Neural cell (in vitro differentiated cells): Measurements from ENCODE around the gene GNG13.

Source experiments
- CTCF ChIP-seq: fragments of 450-650 bp; IDR thresholded peaks from 2 replicates; pipeline ENCODE4 v1.5.1; 2014; ENCODE audit warnings: antibody characterized with exemption, mild to moderate bottlenecking, moderate library complexity; ENCODE audit not compliant: poor library complexity, severe bottlenecking
- EP300 ChIP-seq: fragments of 450-650 bp; conservative IDR thresholded peaks from 2 replicates; pipeline ENCODE4 v1.6.1; 2014; ENCODE audit warnings: antibody characterized with exemption, mild to moderate bottlenecking, moderate library complexity; ENCODE audit not compliant: poor library complexity, severe bottlenecking
- EZH2 ChIP-seq: fragments of 200-600, 300-800 bp; shearing (Covaris generic), sonication (generic); IDR thresholded peaks from 2 replicates; pipeline ENCODE4 v1.6.1; 2014; ENCODE audit warnings: antibody characterized with exemption, low read length, borderline replicate concordance, mild to moderate bottlenecking; ENCODE audit not compliant: insufficient read depth, poor library complexity, severe bottlenecking
- POLR2AphosphoS5 ChIP-seq: IDR thresholded peaks from 2 replicates; pipeline ENCODE4 v1.6.1; 2012
- RAD21 ChIP-seq: fragments of 450-650 bp; conservative IDR thresholded peaks from 2 replicates; pipeline ENCODE4 v1.6.1; 2014; ENCODE audit warnings: antibody characterized with exemption, mild to moderate bottlenecking, moderate library complexity
- REST ChIP-seq: IDR thresholded peaks from 2 replicates; pipeline ENCODE4 v1.6.1; 2012; ENCODE audit warnings: borderline replicate concordance

DNA sequence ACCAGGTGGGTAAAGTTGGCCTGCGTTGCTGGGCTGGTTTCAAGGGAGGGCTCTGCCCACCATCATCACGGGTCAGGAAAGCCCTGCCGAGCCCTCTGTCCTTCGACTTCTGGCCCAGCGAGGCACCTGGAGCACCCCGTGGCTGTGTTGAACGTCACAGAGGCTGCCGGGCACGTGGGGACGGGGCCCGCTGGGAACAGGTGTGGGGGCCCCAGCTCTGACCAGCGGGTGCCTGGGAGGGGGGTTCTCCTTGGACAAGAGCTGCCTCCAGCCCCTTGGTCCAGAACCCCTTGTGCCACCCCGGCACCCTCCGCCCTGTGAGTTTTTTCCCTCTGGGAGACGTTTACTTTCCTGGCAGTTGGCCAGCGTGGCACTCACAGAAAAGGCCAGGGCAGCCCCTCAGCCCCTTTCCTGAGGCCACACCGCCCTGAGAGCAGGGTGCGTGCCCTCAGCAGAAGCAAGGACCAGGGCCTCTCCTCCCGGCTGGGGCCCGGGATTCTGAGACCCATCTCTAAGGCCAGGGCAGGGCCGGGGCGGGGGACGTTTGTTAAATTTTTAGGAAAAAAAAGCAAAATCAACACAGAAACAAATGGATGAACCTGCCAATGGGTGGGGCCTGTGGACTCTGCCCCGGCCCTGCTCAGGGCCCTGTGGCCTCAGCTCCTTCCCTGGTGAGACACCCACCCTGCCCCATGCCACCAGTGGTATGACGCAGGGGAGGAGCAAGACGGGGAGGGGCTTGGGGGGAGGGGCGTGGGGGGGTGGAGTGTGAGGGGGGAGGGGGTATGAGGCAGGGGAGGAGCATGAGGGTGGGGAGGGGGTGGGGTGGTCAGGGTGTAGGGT is 31.3 kb upstream of the GNG13 start:
- no peak for TF ChIP-seq REST
- no peak for TF ChIP-seq CTCF
- TF ChIP-seq EP300, result no peak
- TF ChIP-seq RAD21, result no peak
- TF ChIP-seq EZH2, result no peak
- no peak for TF ChIP-seq POLR2AphosphoS5
